HG03432 (cell line): ENCODE results near the gene NSUN2.
"Not testable (repeated sequence)": the region's sequence is repeated elsewhere in the genome, so short reads cannot be mapped to it uniquely, and the experiment has no call there.

ENCODE experiments used
- ATAC-seq: cut with Tn5 transposase; IDR thresholded peaks from one replicate; pipeline ENCODE4 v1.9.1; 2021; ENCODE audit warnings: mild to moderate bottlenecking, moderate library complexity; ENCODE audit not compliant: unreplicated experiment

Gene NSUN2

DNA sequence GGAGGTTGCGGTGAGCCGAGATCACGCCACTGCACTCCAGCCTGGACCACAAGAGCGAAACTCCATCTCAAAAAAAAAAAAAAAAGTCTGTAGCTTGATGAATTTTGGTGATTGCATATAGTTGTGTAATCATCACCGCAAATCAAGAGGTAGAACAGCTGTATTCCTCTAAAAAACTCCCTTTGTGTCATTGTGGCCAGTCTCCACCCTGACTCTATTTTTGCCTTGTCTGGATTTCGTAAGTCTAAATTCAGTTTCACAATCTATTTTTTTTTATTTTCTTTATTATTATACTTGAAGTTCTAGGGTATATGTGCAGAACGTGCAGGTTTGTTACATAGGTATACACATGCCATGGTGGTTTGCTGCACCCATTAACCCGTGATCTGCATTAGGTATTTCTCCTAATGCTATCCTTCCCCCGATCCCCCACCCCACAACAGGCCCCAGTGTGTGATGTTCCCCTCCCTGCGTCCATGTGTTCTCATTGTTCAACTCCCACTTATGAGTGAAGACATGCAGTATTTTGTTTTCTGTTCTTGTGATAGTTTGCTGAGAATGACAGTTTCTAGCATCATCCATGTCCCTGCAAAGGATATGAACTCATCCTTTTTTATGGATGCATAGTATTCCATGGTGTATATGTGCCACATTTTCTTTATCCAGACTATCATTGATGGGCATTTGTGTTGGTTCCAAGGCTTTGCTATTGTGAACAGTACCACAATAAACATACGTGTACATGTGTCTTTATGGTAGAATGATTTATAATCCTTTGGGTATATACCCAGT lies 12.9 kb upstream of the NSUN2 start:
- ATAC-seq: not testable (repeated sequence)

DNA sequence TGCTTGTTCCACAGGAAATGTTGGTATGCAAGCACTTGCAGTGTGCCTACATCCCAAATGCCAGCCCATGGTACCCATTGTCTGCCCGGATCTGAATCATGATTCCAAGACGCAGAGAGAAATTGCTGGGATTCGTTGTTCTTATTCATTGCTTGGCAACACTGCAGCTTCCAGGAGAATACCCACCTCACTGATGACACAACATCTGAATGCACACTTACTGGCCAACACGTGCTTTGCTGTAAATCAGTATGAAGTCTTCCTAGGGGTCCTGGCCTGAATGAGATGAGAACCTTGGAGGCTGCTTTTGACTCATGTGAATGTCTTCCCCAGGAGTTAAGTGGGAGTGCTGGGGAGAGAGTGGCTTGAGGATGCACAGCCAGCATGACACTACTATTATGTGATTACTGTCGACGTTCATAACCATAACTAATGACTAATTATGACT lies 12.0 kb upstream of the NSUN2 start:
- no peak for ATAC-seq

DNA sequence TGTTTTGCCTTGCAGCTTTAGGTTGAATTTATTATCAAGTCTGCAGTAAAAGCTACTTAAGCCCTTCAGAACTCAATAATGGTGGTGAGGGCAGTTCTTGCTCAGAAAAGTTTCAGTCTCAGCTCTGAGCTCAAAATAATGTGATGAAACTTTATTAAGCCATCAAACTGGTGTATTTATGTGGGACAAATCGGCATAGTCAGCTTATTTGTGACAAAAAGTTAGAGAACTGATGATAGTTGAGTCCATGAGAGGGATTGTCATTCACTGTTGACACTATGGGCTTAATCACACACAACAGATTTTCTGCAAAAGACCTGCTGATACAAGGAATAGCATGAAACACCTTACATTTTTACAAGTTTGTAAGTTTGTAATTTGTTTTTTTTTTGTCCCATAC lies 9.8 kb upstream of the NSUN2 start:
- ATAC-seq: no peak

DNA sequence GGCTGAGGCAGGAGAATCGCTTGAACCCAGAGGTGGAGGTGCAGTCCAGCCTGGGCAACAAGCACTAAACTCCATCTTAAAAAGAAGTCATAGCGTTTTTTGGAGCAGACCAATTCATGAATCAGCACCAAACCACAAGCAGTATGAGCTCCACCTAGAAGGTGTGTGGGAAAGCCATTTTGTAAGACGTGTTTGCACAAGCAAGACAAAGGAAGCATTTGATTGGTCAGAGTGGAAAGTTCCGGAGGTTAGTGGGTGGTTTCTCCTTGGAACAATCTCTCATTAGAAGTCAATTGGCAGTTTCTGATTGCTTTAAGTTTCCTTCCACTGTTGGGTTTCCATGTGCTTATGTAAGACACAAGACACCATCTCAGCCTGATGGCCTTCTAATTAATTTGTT lies 5.4 kb upstream of the NSUN2 start:
- ATAC-seq: no peak

DNA sequence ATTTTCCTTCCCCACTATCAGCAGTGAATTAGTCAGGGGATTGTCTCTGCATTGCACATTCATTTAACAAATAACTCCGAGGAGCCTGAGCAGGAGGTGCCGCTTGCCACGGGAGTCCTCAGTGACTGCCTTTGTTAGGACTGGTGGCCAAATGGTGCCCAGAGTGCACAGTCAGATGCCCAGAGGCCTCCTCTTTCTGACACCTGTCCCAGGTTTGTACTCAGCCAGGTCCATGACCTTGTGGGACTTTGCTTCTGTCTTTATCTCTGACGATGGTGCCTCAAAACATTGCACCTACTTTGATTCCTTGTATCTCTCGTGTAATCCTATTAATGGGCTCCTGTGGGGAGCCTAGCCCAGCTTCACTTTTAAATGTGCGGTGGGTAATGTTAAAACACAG lies 4.7 kb upstream of the NSUN2 start:
- ATAC-seq: no peak

DNA sequence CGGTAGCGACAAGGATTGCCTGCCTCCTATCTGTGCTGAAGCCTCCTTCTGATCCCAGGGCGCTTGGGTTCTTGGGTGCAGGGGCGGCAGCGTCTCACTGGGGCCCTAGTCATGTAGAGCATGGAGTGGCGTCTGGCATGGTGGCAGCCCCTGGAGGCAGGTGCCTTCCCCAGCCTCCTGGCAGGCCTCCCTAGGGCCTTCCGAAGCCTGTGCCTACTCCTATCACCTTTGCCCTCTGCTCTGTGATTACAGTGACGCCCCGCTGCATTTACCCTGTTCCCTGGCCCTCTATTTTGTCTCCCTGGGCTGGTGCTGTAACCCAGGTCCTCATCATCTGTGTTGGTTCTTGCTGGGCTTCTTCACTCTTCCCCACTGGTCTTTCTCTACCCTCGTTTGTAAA lies 4.2 kb upstream of the NSUN2 start:
- ATAC-seq: no peak

DNA sequence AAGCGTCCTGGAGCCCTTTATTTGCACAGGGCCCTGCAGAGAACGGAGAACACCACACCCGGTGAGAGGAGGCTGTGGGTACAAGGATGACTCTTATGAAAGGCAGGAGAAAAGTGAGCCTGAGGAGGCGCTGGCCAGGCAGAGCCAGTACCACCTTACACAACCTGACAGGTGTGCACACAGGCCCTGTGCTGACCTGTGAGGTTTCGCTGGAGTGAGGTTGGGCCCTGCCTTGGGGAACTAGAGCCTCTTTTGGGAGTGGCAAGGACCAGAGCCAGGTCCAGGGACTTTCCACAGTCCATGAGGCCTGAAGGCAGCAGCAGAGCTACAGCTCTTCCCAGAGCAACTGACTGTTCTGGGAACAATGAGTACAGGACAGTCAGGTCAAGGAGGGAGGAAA lies 3.4 kb upstream of the NSUN2 start:
- ATAC-seq: no peak

DNA sequence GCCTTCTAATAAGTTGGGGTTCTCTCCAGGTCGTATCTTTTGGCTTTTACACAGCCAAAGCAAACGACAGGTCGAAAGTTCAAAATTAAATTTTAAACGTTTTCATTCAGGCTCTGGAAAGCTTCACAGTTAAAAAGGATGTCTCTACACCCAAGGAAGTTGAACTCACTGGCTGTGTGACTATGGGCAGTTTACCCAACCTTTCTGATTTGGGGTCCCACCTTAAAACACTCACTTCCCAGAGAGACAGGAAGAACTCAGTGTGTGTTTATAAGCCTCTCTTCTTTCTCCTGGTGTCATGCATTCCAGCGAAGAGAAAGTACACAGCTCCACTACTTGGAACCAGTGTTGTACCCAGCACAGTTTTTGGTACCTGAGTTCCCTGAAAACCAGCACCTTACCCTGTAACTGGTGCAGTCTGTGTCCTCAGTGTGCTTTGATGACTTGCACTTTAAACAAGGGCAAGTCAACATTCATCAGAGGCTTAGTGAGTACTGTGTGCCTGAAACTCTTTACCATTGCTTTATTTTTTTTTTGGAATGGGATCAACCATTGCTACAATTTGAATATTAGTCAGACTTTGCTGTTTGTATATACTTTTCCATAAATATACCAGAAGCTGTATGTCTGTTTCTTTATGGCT lies 2.1 kb upstream of the NSUN2 start:
- ATAC-seq: no peak

DNA sequence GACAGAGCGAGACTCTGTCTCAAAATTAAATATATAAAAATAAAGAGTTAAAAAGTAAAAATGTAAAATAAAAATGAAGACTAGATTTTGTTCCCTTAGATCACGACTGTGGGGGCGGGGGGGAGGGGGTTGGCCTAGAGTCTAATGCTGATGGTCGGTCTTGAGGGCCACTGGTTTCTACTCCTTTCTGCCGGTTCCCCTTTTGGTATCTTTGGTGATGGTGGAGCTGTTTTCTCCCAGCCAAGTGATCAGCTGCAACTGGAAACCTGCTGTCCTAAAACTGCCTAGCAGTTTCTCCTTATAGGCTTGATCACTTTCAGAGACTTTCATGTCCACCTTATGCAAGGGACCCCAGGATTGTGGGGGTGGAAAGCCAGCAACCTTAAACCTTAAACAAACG lies 1.5 kb upstream of the NSUN2 start:
- no peak for ATAC-seq

DNA sequence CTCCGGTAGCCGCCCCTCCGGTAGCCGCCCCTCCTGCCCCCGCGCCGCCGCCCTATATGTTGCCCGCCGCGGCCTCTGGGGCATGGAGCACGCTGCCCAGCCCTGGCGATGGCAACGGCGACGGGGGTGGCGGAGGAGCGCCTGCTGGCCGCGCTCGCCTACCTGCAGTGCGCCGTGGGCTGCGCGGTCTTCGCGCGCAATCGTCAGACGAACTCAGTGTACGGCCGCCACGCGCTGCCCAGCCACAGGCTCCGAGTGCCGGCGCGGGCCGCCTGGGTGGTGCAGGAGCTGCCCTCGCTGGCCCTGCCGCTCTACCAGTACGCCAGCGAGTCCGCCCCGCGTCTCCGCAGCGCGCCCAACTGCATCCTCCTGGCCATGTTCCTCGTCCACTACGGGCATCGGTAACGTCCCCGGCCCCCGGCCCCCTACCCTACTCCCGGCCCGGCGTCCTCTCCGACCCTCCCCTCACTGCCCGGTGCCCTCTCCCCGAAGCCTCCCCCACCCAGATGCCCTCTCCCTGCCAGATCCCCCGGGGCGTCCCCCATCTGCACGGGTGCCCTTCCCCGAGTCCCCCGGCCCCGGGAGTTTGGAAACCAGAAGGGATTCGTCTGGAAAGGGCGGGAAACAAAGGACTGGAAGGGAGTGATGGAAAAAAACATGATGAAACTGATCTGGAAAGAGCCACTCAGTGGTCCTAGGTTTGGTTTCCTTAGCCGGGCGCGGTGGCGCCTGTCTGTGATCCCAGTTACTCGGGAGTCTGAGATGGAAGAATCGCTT lies 813 bp upstream of the NSUN2 start:
- peak; percentile 59 for ATAC-seq

DNA sequence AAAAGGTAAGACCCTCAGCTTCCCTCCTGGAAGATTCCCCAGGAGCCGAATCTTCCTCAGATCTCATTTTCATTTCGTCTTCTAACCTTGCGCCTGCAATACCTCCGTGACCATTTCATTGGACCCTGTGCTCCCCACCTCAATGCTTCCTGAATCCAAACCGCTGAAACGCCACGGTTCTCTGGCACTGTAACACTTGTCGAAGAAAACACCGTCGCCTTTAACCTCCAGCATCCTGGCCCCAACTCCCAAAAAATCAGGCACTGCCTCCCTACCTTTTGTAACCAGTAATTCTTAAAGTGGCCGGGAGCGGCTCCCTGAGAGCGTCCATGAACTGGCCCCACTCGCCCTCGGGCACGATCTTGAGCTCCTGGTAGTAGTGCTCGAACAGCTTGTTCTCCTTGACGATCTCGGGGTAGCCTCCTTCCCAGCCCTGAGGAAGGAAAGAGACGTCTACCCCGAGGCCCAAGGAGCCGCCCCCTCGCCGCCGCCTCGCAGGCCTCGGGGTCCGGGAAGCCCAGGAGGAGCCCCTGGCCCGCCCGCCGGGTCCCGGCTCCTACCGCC lies 438 bp downstream of the NSUN2 start:
- peak; percentile 31 for ATAC-seq

DNA sequence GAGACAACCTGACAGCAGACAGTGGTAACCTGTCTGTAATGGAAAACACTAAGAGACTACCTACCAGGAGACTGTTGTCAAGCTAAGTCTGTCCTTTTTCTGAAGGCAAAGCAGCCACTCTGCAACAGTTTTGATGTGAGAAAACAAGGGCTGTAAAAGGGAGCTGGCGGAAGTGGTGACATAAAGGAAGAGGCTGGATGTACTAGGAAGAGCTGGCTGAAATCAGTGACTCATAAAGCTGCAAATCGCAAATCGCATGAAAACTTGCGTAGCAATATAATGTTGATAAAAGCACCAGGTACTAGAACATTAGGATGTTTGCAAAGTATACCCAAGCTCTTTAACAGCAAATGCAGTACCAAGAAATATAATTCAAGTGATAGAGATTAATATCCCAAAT lies 1.4 kb downstream of the NSUN2 start:
- no peak for ATAC-seq

DNA sequence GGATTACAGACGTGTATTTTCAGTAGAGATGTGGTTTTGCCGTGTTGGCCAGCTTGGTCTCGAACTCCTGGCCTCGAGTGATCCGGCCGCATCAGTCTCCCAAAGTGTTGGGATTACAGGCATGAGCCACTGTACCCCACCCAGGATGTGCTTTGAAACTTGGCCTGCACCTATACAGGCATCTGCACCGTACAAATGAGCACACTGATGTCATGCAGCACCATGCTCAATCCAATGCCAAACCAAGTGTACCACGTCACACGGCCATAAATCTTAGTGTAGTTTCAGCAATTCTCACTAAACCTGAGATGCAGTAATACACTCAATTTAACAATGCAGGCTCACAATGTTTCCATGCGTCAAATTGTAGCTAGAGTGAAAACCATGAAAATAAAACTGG lies 6.3 kb downstream of the NSUN2 start:
- no peak for ATAC-seq

DNA sequence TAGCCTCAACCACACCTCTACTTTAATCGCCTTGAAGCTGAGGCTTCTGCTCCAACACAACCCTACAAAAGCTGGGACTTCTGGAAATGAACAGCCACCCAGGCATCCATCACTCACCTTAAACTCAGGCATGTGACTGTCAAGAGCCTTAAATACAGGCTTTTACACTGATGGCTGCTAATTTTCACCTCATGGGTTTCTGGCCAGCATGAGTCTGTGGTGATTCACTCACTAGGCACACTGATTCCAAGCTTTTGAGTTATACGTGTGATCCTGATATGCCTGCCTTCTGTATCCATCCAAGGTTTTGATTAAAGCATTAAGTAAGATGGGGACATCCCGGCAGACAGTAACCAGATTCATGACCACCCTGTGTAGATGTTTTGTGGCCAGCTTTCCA lies 8.9 kb downstream of the NSUN2 start:
- no peak for ATAC-seq

DNA sequence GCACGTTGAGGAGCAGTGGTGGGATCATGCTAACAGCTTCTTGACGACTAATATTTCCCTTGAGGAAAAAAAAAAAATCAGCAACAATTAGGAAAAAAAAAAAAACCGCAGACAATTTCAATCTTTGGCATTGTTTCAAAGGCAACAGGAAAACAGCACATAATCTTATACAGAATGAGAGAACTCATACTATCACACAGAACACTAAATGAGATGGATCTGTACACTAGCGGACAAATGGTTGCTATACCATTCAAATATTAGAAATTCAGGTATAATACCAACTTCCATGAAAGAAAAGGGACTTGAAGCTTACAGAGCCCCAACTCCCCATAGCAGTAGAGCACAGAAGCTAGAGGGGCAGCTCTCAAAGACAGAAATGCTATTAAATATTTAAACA lies 9.6 kb downstream of the NSUN2 start:
- ATAC-seq: no peak

DNA sequence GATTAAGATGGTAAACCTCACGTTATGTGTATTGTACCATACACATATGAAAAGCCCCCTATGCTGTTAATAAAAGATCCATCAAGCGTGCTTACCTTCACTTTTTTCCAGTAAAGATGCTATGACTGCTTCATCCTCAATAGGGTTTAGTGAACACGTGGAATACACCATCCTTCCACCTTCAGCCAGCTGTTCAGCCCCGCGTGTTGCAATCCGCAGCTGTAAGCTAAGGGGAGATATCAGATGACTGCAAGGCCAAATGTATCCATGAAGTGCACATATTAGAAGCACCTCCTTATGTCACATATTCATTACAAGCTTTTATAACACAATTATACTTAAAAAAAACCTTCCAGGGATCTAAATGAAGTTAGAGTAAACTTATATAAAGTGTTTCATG lies 16.2 kb downstream of the NSUN2 start:
- no peak for ATAC-seq

DNA sequence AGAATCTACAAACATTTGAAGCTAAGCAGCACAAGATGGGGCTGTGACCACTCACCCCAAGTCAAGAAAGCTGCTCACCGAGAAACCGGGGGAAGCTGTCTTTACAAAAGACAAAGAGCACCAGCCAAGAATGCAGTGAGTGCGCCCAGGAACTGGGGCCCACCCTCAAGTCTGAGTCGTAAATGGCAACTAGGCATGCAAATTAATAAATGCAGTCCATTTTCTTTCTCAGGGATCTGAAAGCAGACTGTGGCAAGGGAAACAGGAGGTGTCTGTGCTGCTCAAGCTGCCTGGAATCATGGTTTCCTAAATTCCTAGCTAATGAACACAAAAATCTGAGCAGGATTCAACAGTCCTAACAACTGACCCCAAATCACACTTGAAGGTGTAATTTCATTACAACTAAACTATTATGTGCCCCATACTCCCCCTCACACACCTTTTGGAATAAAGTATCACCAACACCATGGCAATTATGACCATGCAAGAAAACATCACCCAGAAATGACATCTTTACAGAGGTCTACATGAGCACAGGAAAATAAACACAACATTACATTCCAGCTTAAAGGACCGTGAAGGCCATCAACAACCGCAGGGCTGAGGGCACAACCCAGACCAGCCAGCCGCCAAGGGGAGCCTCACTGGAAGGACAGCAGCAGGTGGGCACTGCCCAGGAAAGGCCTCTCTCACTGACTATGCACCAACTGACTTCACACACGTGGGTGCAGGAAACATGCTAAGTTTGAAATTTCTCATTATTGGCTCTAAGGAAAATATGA lies 17.6 kb downstream of the NSUN2 start:
- no peak for ATAC-seq

DNA sequence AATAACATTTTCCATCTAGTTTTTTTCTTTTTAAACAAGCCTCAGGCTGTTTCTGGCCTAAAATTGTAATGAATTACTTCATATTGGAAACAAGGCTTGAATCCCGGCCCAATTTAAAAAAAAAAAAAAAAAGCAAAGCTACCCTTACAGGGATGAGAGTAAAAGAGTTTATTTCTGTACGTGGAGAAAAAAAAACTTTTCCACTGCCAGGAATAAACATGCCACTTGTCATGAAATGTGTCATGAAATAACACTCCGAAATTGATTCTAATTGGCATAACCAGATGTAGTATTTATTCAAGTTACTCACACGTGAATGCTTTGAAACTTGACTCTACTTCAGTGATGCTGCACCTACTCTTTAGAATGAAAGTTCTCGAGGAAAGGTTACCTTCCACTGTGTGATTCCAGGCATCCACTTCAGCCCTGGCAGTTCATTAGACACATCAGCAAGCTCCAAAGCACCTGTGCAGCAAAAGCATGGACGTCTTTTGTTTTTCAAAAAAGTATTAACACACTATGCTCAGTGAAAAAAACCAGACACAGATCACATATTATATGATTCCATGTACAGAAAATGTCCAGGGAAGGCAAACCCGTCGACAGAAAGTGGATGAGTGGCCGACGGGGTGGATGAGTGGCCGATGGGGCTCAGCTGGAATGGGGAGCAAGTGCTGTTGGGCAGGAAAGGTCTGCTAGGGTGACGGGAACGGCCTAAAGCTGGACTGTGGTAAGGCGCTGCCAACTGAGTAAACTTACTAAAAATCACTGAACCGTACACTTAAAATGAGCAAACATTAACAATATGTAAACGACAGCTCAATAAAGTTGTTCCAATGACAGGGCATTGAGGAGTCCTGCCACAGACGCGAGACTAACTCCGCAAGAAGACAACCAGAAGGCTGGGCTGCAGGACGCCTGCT lies 21.2 kb downstream of the NSUN2 start:
- no peak for ATAC-seq

DNA sequence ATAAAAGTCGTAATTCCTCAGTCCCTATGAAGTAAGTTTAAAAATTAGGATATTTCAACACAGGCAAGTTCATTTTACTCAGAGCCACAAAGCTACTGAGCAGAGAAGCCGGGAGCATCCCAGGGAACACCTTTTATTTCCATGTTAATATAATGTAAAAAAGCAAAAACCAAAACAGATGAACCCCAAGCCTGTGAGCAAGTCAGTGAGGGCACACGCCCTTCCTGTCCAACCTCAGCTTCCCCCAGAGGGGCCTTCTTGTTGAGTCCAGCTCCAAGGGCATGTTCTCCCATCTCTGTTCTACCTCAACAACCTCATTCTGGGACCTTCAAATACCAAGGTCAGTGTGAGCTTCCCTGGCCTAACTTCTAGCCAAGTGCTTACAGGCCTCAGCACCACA lies 24.8 kb downstream of the NSUN2 start:
- no peak for ATAC-seq

DNA sequence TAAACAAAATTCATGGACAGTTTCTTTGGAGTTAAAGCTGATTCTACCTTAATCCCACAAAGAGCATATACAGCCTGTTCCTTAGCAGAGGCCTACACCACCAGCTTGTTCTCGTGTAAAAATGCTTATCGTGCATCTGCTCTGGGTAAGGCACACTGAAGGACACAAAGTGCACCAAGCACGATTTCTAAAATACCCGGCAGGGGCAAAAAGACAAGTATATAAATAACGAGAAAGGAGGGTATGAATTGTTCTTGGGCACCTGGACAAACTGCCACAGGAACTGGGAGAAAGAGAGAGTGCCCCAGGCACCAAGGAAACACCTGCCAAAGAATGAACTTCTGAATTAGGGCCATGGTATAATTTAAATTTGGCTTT lies 25.3 kb downstream of the NSUN2 start:
- ATAC-seq: no peak
